NCI-H187 treated with DMSO at 0.1 percent for 48 hours (cell line): ENCODE data around the gene MACO1.
"Not testable (repeated sequence)": the region's sequence is repeated elsewhere in the genome, so short reads cannot be mapped to it uniquely, and the experiment has no call there.

ENCODE experiments used
- DNase-seq: peaks from one replicate; lab custom pipeline; 2025; lab: John Stamatoyannopoulos, UW

MACO1 gene

DNA sequence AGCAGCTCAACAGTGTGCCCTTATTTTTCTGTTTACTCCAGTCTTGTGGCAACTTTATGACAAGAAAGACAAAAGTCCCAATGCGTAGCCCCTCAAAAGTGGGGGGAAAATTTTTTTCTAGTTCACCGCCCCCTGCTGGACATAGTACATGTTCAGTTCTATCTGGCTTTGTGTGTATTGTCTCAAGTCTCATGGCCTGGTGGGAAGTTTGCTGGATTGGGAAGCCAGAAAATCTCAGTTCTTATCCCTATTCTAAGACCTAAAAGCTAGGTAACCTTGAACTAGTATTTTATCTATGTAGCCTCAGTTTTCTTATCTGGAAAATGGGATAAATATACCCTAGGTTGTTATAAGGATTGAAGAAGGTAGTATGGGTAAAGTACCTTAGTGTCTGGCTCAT is 56.9 kb downstream of the MACO1 start:
- DNase-seq, result no peak

DNA sequence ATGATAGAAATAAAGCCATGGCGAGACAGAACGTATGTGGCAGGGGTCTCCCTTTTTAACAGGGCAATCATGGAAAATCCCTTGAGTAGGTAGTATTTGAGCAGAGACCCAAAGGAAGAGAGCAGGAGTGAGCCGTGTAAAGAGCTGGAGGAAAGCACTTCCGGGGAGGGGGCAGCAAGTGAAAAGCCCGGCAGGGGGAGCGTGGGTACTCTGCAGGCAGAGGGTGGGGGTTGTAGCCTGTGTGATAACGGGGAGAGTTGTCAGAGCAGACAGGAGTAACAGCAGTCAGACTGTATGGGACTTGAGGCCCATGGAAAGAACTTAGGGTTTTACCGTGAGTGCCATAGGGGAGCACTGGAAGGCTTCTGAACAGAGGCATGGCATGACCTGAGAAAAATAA is 61.6 kb downstream of the MACO1 start:
- no peak for DNase-seq

DNA sequence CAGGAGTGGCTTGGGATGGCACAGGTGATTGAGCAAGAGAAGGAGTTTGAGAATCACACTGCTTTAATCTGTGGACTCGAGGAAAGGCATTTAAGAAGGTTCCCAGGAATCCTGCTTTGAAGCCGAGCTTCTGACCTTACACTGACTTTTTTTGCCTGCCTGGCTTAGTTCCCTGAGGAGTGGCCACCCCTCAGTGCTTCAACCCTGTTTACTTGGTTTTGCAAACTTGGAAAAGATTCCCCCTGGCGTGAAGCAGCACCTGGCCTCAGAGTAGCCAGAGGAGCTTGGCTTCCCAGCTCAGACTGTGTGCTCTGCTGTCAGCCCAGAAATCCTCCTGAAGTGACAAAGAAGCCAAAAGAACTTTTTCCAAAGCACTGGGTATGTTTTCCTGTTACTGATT is 64.3 kb downstream of the MACO1 start:
- DNase-seq, result no peak

DNA sequence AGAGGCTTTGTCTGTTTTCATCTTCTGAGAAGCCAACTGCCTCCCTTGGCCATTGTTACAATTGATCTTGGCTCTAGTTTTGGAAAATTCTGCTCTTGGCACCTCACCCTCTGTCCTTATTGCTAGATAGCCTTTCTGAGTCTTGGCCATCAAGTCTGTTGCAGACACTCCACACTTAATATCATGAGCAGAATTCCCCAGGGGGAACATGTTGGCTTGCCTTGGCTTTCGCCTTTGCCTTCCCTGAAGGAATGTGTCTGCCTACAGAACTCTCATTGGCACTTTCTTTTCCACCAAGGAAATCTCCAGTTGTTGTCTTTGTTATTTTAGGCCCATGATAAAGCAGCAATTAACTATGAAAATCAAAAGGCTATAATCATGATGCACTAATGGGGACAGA is 70.0 kb downstream of the MACO1 start:
- DNase-seq, result no peak

DNA sequence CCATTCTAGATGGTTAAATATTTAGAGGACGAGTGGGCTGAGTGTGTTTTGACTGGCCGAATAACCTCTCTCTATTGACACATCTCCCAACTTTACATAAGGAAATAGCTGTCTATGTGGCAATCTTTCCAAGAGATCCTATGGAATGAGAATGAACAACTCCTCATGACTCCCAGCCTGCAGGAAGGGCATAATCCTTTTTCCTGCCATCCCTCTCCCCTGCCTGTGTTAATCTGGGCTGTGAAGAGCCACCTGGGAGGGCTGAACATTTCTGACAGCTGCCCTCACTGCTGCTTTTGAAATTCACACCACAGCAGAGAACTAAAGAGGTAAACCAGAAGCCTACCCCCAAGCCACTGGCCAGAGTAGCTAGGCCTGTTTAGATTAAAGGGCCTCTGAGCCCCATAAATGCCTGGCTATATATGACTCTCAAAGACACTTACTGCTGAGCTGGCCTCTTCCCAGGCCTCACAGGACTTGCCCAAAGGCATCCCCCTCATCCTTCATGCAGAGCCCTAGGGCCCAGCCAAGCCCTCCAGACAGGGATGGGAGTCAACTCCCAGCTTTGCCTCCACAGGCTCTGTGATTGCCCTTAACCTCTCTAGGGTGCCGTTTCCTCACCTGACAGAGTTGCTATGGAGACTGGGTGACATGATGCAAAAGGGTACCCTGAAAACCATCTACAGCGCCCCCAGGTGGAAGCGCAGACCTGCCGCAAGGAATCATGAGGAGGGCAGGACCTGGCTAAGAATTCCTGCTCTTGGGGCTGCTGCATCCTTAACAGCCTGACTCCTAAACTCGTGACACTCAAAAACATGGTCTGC is 70.8 kb downstream of the MACO1 start:
- no peak for DNase-seq

DNA sequence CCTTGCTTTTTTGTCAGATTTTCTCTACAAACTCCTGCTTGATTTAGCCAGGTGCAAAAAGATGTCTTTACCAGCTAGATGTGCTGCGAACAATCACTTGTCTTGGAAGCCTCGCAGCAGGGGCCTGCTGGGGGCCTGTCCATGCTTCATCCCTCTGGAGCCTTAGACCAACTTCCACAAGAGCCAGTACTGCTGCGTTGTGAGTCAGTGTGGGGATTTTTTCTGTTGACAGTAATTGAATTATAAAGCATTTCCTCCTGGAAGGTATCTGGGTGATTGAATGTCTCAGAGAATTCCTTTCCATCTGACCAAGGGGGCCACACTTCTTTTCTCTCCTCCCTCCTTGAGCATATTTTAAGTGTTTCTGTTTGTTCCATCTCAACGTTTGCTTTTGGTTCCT is 72.3 kb downstream of the MACO1 start:
- no peak for DNase-seq

DNA sequence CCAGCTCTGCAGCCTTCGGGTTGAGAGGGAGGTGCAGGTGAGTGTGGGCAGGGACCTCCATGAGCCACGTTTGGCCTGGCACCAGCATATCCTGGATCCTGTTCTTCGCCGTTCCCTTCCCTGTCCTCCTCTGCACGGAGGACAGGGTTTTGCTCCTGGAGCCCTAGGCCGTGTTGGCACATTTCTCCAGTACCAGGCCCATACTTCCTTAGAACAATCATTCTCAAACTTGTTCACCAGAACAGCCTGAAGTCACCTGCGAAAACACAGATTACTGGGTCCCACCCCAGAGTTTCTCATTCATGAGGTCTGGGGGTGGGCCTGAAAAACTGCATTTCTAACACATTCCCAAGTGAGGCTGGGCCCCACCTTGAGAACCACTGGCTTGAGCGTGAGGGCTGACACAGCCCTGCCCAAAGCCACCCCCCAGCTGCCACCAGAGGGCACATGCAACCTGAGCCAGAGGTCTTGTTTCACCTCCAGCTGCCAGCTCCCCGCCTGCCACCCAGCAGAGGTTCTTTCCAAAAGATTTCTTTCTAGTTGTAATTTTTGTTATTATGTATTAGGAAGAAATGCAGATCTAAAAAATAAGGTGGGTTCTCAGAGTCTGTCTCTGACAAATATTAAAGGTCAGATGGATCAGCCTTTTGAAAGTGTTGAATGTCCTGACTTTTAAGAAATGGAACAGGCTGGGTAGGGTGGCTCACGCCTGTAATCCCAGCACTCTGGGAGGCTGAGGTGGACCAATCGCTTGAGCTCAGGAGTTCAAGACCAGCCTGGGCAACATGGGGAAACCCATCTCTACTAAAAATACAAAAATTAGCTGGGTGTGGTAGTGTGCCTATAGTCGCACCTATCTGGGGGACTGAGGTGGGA is 73.1 kb downstream of the MACO1 start:
- no peak for DNase-seq

DNA sequence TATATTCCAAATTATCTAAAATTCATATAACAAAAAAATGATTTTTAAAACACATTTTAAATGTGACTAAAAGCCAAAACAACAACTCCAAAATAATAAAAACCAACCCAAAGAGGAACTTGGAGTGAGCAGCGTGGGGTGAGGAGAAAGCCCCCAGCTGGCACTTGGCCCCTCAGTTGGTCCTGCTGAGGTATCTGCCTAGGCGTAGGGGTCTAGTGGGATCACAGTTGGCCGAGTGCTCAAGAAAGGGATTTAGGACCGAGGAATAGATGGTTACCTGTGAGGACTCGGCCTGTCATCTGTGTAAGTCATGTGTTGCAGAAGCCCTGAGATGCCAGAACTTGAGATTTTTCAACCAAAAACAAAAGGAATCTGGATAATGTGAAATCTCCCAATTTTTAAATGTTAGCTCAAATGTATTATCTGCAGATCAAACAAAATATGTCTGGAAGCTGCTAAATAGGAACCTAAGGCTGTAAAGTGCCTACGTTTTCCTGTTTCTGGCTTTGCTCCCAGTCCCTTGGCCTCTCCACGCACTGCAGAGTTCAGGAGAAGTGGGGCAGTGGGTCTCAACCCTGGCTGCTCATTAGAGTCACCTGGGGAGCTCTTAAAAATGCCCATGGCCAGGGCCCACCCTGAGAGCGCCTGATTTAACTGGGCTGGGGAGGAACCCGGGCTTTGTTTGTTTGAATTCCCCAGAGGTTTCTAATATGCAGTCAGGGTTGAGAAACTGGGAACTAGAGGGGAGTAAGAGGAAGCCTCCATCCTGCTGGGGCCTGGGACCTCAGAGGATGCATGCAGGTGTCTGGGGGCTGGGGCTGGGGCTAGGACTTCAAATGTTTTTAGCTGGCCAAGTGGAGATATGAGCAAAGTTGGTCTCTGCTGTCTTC is 74.3 kb downstream of the MACO1 start:
- DNase-seq, result no peak

DNA sequence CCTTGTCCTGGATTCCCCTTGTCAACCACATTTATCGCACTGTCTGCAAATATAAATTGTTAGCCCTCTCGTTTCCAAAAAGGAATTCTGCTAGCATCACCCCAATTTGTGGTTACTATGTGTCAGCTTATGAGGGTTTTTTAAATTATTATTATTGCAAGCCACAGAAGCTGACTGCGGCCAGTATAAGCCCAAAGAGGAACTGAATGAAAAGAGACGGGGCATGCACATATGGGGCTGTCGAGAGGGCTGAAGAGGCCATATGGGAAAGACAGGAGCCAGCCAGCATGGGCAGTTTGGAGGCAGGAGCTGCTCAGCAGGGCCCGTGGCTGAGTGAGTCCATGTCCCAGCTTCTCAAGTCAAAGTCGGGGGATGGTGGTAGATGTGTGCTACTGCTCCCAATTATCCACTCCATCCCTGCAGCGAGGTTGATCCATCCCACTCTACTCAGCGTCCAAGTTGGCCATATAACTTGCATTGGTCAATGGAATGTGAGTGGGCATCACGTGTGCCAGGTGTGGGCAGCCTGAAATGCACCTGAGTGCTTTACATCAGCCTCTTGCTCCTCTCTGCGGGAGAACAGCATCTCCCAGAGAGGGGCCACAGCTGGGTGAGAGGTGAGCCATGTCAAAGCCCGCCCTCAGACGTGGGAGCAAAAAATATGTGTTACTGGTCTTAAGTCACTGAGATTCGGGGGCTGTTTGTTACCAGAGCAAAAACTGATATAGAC is 75.1 kb downstream of the MACO1 start:
- no peak for DNase-seq

DNA sequence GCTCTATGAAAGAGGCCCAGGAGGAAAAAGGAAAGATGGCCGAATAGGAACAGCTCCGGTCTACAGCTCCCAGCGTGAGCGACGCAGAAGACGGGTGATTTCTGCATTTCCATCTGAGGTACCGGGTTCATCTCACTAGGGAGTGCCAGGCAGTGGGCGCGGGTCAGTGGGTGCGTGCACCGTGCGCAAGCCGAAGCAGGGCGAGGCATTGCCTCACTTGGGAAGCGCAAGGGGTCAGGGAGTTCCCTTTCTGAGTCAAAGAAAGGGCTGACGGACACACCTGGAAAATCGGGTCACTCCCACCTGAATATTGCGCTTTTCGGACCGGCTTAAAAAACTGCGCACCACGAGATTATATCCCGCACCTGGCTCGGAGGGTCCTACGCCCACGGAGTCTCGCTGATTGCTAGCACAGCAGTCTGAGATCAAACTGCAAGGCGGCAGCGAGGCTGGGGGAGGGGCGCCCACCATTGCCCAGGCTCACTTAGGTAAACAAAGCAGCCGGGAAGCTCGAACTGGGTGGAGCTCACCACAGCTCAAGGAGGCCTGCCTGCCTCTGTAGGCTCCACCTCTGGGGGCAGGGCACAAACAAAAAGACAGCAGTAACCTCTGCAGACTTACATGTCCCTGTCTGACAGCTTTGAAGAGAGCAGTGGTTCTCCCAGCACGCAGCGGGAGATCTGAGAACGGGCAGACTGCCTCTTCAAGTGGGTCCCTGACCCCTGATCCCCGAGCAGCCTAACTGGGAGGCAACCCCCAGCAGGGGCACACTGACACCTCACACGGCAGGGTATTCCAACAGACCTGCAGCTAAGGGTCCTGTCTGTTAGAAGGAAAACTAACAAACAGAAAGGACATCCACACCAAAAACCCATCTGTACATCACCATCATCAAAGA is 76.1 kb downstream of the MACO1 start:
- DNase-seq, result not testable (repeated sequence)

DNA sequence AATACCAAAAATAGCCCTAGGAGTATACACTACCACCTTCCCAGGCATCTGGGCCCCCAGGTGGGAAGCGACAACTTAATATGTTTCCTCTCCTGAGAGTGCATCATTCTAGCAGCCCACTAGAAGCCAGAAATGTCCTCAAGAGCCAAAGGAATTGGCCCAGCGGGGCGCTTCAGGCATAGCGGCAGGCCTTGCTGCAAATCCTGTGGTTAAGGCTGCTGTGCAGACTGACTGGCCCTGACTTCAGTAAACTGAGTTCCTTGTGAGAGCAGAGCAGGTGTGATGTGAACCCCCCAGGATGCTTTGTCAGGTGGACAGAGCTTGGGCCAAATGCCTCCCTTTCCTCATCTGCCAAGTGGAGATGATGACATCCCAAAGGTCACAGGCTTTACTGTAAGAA is 83.0 kb downstream of the MACO1 start:
- no peak for DNase-seq

DNA sequence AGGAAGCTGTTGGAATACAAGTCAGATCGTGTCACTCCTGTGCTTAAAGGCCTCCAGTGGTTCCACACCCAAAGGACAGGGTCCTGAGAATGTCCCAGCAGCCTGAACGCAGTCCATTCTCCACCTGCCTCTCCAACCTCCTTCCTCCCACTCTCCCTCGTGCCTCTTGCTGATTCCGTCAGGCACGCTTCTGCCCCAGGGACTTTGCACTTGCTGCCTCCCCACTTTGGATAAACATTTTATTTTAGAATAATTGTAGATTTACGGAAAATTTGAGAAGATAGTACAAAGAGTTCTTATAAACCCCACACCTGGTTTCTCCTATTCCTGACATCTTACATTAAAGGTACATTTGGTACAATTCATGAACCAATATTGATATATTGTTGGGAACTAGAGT is 84.3 kb downstream of the MACO1 start:
- DNase-seq, result no peak

DNA sequence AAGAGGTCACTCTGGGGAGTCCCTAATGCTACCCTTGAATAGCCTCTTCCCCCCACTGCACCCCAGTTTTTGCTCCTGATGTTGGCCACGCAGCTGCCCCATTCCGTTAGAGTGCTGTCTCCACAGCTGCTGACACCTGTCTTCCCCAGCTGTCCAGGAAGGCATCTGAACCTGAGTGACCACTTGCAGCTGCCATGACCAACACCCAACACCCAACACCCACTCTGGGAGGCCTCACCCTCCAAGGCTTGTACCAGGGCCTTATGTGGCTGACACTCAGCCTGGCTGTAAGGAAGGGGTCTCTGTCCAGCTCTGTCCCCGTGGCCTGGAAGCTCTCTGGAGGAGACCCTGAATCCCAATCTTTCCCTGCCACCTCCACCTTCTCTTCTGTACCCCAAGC is 86.0 kb downstream of the MACO1 start:
- no peak for DNase-seq

DNA sequence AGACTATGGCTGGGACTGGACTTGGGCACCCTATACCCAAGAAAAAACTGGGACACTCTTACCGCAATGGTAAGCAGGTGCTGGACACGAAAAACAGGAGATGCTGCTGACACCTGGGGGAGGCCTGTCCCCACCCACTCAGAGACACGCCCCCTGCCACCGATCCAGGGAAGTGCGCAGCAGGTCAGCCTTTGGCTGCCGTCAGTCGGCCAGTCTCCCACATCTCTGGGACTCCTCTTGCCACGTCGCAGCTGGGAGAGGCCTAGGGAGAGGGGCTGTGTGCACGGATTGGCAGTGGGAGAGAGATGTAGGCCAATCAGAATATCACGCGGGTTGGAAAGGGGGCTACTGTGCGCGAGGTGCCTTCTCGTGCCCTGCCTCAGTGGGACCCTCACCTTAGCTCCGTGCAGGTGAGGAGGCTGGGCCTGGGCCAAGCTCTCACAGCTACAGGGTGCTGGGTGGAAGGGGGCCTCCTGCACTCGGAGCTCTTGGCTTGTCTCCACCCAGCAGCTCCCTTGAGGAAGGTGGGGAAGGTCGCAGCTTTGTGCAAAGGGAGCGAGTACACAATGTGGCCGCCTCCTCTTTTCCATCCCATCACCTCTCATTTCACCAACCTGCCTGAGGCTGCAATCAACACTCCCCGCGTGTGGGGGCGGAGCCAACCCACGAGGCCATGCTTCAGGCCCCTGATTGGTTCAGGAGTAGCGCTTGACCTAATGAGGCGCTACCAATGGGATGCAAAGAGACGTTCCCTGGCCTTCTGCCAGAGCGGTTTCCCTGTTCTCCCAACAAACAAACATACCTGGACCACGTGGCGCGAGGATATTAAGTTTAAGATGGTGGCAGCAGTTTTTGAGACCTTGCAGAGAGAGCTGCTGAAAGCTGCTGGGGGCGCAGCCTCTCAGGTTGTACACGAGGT is 87.0 kb downstream of the MACO1 start:
- no peak for DNase-seq

DNA sequence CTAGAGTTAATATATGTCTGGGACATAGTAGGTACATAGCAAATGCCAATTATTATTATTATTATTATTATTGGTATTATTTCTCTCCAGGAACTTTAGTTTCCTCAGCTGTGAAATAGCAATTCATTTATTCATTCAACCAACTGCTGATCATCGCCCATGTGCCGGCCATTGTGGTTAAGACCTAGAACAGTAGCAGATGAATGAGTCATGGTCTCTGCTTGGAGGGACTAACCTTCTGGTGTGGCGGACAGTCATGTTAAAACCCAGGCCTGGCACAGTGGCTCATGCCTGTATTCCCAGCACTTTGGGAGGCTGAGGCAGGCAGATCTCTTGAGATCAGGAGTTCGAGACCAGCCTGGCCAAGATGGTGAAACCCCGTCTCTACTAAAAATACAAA is 88.9 kb downstream of the MACO1 start:
- no peak for DNase-seq

DNA sequence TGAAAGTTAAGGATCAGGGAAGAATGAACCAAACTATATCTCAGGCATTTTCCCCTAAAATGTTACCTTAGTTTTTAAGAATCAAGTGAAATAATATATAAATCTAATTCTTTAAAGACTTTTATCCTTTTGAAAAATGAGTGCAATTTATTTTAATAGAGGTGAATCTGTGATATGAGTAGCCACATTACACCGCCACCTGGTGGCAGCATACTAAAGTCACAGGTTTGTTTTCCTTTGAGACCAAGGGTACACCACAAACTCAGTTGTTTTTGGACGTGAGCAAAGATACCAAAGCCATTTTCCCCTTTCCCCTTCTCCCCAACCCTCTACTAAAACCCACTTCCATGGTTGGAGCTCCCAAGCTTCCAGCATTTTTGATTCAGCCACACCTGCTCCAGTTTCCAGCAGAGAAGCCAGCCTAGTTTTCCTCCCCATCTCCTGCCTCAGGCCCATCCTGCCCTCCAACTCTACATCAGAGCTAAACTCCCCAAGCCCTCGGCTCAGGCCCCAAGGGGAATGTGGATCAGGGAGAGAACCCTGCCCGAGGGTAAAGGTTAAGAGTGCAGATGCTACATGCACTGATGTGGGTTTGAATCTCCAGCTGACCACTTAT is 89.9 kb downstream of the MACO1 start:
- DNase-seq, result no peak

DNA sequence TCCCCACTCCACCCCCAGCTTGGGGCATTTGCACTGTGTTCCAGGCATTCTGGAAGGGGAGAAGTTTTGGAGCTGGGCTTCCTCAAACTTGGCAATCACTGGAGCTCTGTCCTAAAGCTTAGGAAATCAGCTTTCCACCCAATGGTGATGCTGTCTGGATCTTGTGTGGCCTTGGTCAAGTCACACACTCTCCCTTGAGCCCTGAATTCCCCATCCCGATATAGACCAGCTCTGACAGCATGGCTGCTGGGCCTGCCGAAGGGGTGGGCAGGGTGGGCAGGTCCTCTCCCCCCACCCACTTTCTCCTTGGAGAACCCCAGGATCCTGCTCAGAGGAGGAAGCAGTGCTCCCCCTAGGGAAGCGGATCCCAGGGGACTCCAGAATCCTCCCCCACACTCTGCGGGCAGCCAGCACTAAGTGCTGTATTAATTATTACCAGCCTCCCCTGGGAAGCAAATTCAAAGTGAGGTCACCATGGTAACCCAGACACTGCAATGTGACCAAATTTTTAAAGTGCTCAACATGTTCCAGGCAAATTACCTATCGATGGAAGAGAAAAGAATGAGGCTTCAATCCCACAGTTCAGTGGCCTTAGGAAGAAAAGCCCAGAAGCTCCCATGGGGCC is 91.4 kb downstream of the MACO1 start:
- no peak for DNase-seq

DNA sequence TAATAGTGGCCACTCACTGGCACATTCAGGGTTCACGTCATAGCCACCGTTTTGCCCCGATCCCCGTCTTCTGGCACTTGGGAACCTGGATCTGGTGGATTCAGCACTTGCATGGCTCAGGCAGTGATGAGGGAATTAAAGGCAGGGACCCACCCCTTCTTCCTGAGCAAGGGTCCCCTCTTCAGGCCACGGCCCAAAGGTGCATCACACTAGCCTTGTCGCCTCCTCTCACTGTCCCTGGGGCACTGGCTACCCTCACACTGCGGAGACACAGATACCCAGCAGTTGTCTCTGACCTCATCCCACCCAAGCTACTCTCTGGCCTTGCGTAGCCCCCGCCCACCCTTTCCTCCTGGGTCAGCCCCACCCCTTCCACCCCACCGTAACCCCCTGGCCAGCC is 92.8 kb downstream of the MACO1 start:
- DNase-seq, result no peak
